Measurements from ENCODE around the gene PARP8. TPM values are rescaled to one million over a fixed set of nuclear protein-coding genes. Genes with fewer than 3 reads are reported as not detected.

Gene PARP8
- total and polyA plus RNA-seq, 2 of the 8 experiments (the other 6 are each of a cell fraction or from before 2014, with no cell fraction given), result 16.6 to 30.6 TPM

GRCh38 chr5:50745221-50745910, 78.9 kb downstream of the PARP8 start:
- Histone ChIP-seq H4K5ac (ENCODE audit: insufficient read length, low read depth, low read length) (no peak overlapping the region), H3K56ac (replicated peaks; ENCODE audit: insufficient read length, low read depth, low read length) (no peak overlapping the region), H2BK20ac (ENCODE audit: low read length) (no peak overlapping the region), H4K91ac (replicated peaks; ENCODE audit: insufficient read length, low read length) (no peak overlapping the region), H2BK12ac (ENCODE audit: low read depth, low read length) (no peak overlapping the region), H3K23me2 (ENCODE audit: low read depth, low read length) (no peaks in the 10 kb centered on the region), H2BK15ac (ENCODE audit: low read length) (no peak overlapping the region), H2AFZ (ENCODE audit: low read length) (no peak overlapping the region), H3K4ac (replicated peaks; ENCODE audit: insufficient read length, low read depth, low read length) (no peak overlapping the region), H2BK120ac (replicated peaks; ENCODE audit: low read depth, low read length) (no peak overlapping the region), H3K9me3 (ENCODE audit: insufficient read depth in 2 of 2, low read depth in 1 of 2, low read length in 1 of 2) (no peaks in the 10 kb centered on the region), H3K79me1 (ENCODE audit: low read depth, low read length) (peaks cover 2% of the 10 kb centered on the region), H3K79me2 (ENCODE audit: control insufficient read depth in 1 of 2, insufficient read depth in 2 of 2, low read length in 2 of 2) (peaks cover 0 to 81% of the 10 kb centered on the region in 2 experiments; a peak in 2 of 4 replicates), H3K4me1 (replicated peaks in 1 of 4; ENCODE audit: control insufficient read depth in 3 of 4, insufficient read depth in 4 of 4, low read length in 3 of 4) (peaks cover 0 to 5% (median 2%) of the 10 kb centered on the region in 4 experiments; a peak in 3 of 7 replicates), H3K27ac (ENCODE audit: low read depth, low read length) (no peak overlapping the region), H2BK5ac (ENCODE audit: low read depth, low read length) (no peak overlapping the region), H3K14ac (ENCODE audit: insufficient read length) (no peak overlapping the region), H3K36me3 (ENCODE audit: control insufficient read depth in 2 of 4, insufficient read depth in 4 of 4, low read length in 3 of 4) (no peaks in the 10 kb centered on the region), H3K9ac (replicated peaks in 1 of 4; ENCODE audit: extremely low read depth in 1 of 4, low read depth in 3 of 4, low read length in 3 of 4) (no peak overlapping the region), H4K8ac (ENCODE audit: extremely low read depth, insufficient read depth, low read length) (no peak overlapping the region), H3K23ac (ENCODE audit: insufficient read length) (no peak overlapping the region), H2AK5ac (ENCODE audit: low read depth, low read length) (no peak overlapping the region), H3K4me3 (ENCODE audit: extremely low read depth in 1 of 4, insufficient read depth in 2 of 4, low read depth in 3 of 4, low read length in 4 of 4) (no peak overlapping the region), H3K27me3 (replicated peaks in 1 of 4; ENCODE audit: control insufficient read depth in 3 of 4, extremely low read depth in 1 of 4, insufficient read depth in 3 of 4, low read length in 3 of 4) (no peaks in the 10 kb centered on the region), H4K20me1 (replicated peaks in 1 of 2; ENCODE audit: control insufficient read depth in 1 of 2, insufficient read depth in 2 of 2, low read length in 2 of 2) (no peaks in the 10 kb centered on the region), H3K4me2 (ENCODE audit: insufficient read depth in 1 of 2, low read depth in 2 of 2, low read length in 2 of 2) (0 out of 4 replicates have a peak overlapping the region, but pooled peaks of 1 of the 2 experiments have one; percentile 21), H3K18ac (ENCODE audit: extremely low read depth, low read length) (no peak overlapping the region)
- CTCF ChIA-PET (ENCODE audit: partially characterized antibody), result interaction anchor here (1.1 kb wide), 2 partner anchors 18 to 49 kb away, joined by 3 read pairs; no protein-coding TSS in a partner anchor
- FAIRE-seq, result no peak
- WGBS, 2 experiments (ENCODE audit: extremely low coverage in 1 of 2, insufficient coverage in 1 of 2, insufficient read length in 1 of 2, insufficient replicate concordance in 2 of 2, low coverage in 1 of 2, low lambda C conversion rate in 2 of 2, missing lambda C conversion rate in 1 of 2), result 79% methylated on average over 3 of the region's 3 CpGs; no CpG with 5 or more reads in 1 of the 2 experiments
- POLR2A ChIA-PET (ENCODE audit: partially characterized antibody), result no interaction called here
- DNase-seq (ENCODE audit: low read depth in 1 of 2, low spot score in 2 of 2), result no peak
- TF ChIP-seq NANOG (IDR thresholded peaks at IDR 0.05; ENCODE audit: insufficient read depth, low read depth, low read length, poor library complexity, severe bottlenecking), result no peak
- no peak for TF ChIP-seq JUN (IDR thresholded peaks at IDR 0.05; ENCODE audit: low read depth, low read length)
- TF ChIP-seq GABPA (IDR thresholded peaks at IDR 0.05; ENCODE audit: borderline replicate concordance, insufficient read depth, low read length), result no peak
- no peak for TF ChIP-seq CHD2 (IDR thresholded peaks at IDR 0.05; ENCODE audit: low read length)
- TF ChIP-seq ASH2L (IDR thresholded peaks at IDR 0.05; ENCODE audit: low read length), result no peak
- TF ChIP-seq EGR1 (IDR thresholded peaks at IDR 0.05; ENCODE audit: borderline replicate concordance, low read depth, low read length), result no peak

All from H1 (cell line).